ENCODE results near the gene ALOX15.
"Not testable (repeated sequence)": the region's sequence is repeated elsewhere in the genome, so short reads cannot be mapped to it uniquely, and the experiment has no call there.

Gene ALOX15

GRCh38 chr17:4597975-4598374 is 43.5 kb downstream of the ALOX15 start:
- no peaks in the 10 kb centered on the region for H3K36me3 ChIP-seq (ENCODE audit: control insufficient read depth, low read length)
- H3K27me3 ChIP-seq (ENCODE audit: control insufficient read depth, low read length): no peaks in the 10 kb centered on the region
- H3K79me2 ChIP-seq (ENCODE audit: control insufficient read depth, low read length): no peaks in the 10 kb centered on the region
- no peak overlapping the region for H3K4me3 ChIP-seq (ENCODE audit: low read length)
- H3K4me2 ChIP-seq (ENCODE audit: low read length): no peak overlapping the region
- no peak overlapping the region for H3K27ac ChIP-seq (ENCODE audit: low read depth, low read length)
- no peaks in the 10 kb centered on the region for H4K20me1 ChIP-seq (ENCODE audit: control insufficient read depth, insufficient read depth, low read depth, low read length)
- 0 out of 2 replicates have a peak, but pooled peaks cover 4% of the 10 kb centered on the region for H3K4me1 ChIP-seq (ENCODE audit: control insufficient read depth, low read length)
- H3F3A ChIP-seq (ENCODE audit: control insufficient read depth, insufficient read depth): no peaks in the 10 kb centered on the region
- TF ChIP-seq CTCF (IDR thresholded peaks at IDR 0.05; ENCODE audit: low read depth, low read length, poor library complexity, severe bottlenecking) (no peak), EZH2phosphoT487 (IDR thresholded peaks at IDR 0.05; ENCODE audit: borderline replicate concordance, low read length) (no peak)
- H3K9me2 ChIP-seq (replicated peaks; ENCODE audit: control insufficient read depth, low read length): no peaks in the 10 kb centered on the region
- no peaks in the 10 kb centered on the region for H3K9me3 ChIP-seq (ENCODE audit: control insufficient read depth, insufficient read depth, low read length)

- Histone ChIP-seq H3F3A (ENCODE audit: control insufficient read depth, insufficient read depth) (no peaks in the 10 kb centered on the region), H3K4me2 (ENCODE audit: low read length) (no peak overlapping the region), H3K27ac (ENCODE audit: low read depth, low read length) (no peak overlapping the region), H3K9me2 (replicated peaks; ENCODE audit: control insufficient read depth, low read length) (no peaks in the 10 kb centered on the region), H3K79me2 (ENCODE audit: control insufficient read depth, low read length) (no peaks in the 10 kb centered on the region), H3K36me3 (ENCODE audit: control insufficient read depth, low read length) (no peaks in the 10 kb centered on the region), H3K4me1 (ENCODE audit: control insufficient read depth, low read length) (0 out of 2 replicates have a peak, but pooled peaks cover 4% of the 10 kb centered on the region), H3K27me3 (ENCODE audit: control insufficient read depth, low read length) (no peaks in the 10 kb centered on the region; the same call in 1 of the 2 replicates), H4K20me1 (ENCODE audit: control insufficient read depth, insufficient read depth, low read depth, low read length) (no peaks in the 10 kb centered on the region), H3K9me3 (ENCODE audit: control insufficient read depth, insufficient read depth, low read length) (no peaks in the 10 kb centered on the region), H3K4me3 (ENCODE audit: low read length) (no peak overlapping the region)
- TF ChIP-seq EZH2phosphoT487 (IDR thresholded peaks at IDR 0.05; ENCODE audit: borderline replicate concordance, low read length) (no peak), CTCF (IDR thresholded peaks at IDR 0.05; ENCODE audit: low read depth, low read length, poor library complexity, severe bottlenecking) (no peak)
Observed at GRCh38 chr17:4596636-4597380, 44.7 kb downstream of the ALOX15 start.

GRCh38 chr17:4595685-4596342 is 45.7 kb downstream of the ALOX15 start:
- not testable (repeated sequence) for H3K27me3 ChIP-seq (ENCODE audit: control insufficient read depth, low read length); H3K9me3 ChIP-seq (ENCODE audit: control insufficient read depth, insufficient read depth, low read length); H3K79me2 ChIP-seq (ENCODE audit: control insufficient read depth, low read length); H3K9me2 ChIP-seq (replicated peaks; ENCODE audit: control insufficient read depth, low read length); H3F3A ChIP-seq (ENCODE audit: control insufficient read depth, insufficient read depth); H3K4me3 ChIP-seq (ENCODE audit: low read length); H3K36me3 ChIP-seq (ENCODE audit: control insufficient read depth, low read length); H3K4me1 ChIP-seq (ENCODE audit: control insufficient read depth, low read length); H3K4me2 ChIP-seq (ENCODE audit: low read length); H3K27ac ChIP-seq (ENCODE audit: low read depth, low read length); H4K20me1 ChIP-seq (ENCODE audit: control insufficient read depth, insufficient read depth, low read depth, low read length)
